AG04449 (cell line): ENCODE data around the gene HAAO.

Source experiments
- CTCF ChIA-PET: fragments of 350-600 bp; formaldehyde crosslinking; extraction: SDS; loops from one replicate; lab custom pipeline; 2021; ENCODE audit warnings: antibody characterized with exemption; lab: Yijun Ruan, JAX
- POLR2A ChIA-PET: fragments of 400-600, 350-600 bp; formaldehyde crosslinking; extraction: SDS; loops from one replicate; lab custom pipeline; 2020; ENCODE audit warnings: antibody characterized with exemption, inconsistent platforms; lab: Yijun Ruan, JAX
- DNase-seq: peaks from one replicate; pipeline ENCODE4 v3.0.0-alpha.2; 2010; ENCODE audit warnings: low read depth, low spot score
- H3K4me3 ChIP-seq: 2 replicates; pipeline ENCODE4 v1.5.1; 2011; ENCODE audit warnings: low read depth, mild to moderate bottlenecking, control low read depth, low read length
- TF ChIP-seq, protein P1 (sequence below): IDR thresholded peaks from one replicate; pipeline ENCODE4 v1.5.1; 2011; ENCODE audit warnings: mild to moderate bottlenecking, moderate library complexity, low read length, control low read depth, inconsistent platforms; ENCODE audit not compliant: insufficient read depth; ENCODE audit errors: missing control alignments

The HAAO gene

GRCh38 chr2:42829671-42830440 lies 37.5 kb upstream of the HAAO start:
- CTCF ChIA-PET = interaction anchor here (0.6 to 7.3 kb wide), 31 partner anchors 10 to 784 kb away, joined by 3 to 111 read pairs (median 5); partner anchors contain the start of genes THADA and ZFP36L2
- POLR2A ChIA-PET = interaction anchor here (0.6 kb wide), 1 partner anchor 121 kb away, joined by 3 read pairs; no protein-coding TSS in a partner anchor
- no peak for DNase-seq
- H3K4me3 ChIP-seq = no peak overlapping the region
- TF ChIP-seq, protein P1, sequence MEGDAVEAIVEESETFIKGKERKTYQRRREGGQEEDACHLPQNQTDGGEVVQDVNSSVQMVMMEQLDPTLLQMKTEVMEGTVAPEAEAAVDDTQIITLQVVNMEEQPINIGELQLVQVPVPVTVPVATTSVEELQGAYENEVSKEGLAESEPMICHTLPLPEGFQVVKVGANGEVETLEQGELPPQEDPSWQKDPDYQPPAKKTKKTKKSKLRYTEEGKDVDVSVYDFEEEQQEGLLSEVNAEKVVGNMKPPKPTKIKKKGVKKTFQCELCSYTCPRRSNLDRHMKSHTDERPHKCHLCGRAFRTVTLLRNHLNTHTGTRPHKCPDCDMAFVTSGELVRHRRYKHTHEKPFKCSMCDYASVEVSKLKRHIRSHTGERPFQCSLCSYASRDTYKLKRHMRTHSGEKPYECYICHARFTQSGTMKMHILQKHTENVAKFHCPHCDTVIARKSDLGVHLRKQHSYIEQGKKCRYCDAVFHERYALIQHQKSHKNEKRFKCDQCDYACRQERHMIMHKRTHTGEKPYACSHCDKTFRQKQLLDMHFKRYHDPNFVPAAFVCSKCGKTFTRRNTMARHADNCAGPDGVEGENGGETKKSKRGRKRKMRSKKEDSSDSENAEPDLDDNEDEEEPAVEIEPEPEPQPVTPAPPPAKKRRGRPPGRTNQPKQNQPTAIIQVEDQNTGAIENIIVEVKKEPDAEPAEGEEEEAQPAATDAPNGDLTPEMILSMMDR = no peak

DNA sequence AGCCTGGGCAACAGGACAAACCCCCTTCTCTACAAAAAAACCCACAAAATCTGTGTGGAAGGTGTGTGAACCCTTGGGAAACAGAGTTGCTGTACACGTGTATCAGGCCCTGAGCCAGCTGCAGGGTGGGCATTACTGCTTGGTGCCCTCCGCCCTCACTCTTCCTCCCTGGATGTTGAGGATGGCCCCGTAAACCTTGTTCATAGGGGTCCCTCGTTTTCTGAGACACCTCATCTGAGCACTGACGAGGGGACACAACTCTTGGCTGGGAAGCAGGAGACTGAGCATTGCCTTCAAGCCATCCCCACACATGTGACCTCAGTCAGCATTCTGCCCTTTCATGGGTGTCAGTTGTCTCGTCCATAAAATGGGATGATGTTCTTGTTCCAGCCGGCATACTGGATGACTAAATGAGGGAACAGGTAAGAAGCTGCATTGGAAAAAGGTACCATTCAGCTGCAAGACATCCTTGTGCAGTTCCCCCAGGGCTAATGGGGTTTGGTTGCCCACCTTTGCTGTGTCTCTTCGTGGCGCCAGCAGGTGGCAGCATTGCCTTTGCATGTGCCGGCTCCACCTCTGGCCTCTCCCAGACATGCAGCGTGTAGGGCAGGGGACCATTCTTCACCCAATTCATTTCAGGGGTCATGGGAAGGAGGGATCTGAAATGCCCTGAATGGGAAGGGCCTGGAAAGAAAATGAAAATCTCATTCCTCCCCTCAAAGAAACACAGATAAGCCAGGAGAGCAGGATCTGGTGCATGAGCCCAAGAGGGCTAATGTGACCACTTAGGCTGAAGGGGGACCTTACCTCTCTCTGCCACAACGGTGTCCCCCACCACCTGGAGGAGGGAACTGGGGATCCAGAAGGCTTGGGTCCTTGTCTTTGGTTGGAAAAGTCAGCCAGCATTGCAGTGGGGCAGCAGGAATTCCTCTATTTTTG lies 36.4 kb upstream of the HAAO start:
- ChIA-PET CTCF (interaction anchor here (0.6 to 7.3 kb wide), 79 partner anchors 8 to 794 kb away, joined by 3 to 111 read pairs (median 4); partner anchors contain the start of genes THADA and ZFP36L2), POLR2A (no interaction called here)
- TF ChIP-seq, protein P1 = peak; percentile 88
- DNase-seq = no peak
- no peak overlapping the region for H3K4me3 ChIP-seq

DNA sequence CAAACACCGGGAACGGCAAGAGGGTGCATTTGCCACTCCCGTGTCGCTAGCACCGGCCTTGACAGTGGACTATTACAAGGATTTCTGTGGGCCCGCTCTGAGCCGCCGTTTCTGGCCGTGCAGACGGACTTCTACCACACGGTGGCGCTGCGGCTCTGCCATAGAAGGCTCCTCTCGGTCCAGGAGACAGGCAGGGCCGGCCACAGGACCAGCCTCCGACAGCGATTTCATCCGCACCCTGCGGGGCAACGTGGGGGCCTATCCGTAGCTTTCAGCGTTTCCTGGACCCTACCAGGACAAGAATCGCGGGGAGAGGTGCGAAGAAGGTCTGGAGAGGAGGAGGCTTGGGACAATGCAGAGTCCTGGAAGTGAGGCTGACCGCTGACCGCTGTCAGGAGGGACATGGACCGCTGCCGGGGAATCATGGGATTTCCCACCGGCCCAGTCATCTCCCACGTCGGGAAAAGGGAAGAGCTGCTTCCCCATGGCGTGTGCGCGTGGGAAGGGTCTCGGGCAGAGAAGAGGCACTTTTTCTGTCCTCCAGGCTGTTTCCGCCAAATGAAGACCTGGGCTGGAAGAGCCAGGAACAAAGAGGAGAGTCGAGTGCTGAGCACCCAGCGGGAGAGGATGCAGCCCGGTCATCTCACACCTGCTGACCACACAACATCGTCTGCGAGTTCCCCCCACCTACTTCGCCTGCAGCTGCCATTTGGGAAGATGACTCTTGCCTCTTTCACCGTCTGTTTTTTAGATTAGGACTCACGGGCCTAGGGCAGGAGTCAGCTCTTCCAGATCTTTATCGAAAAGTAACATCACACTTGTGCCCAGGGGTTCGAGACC lies 35.5 kb upstream of the HAAO start:
- TF ChIP-seq, protein P1 = peak; percentile 97
- DNase-seq = no peak
- POLR2A ChIA-PET = no interaction called here
- H3K4me3 ChIP-seq = peak overlapping the region; percentile 42
- CTCF ChIA-PET = interaction anchor here (0.6 to 7.3 kb wide), 73 partner anchors 9 to 795 kb away, joined by 3 to 111 read pairs (median 4); partner anchors contain the start of gene ZFP36L2

DNA sequence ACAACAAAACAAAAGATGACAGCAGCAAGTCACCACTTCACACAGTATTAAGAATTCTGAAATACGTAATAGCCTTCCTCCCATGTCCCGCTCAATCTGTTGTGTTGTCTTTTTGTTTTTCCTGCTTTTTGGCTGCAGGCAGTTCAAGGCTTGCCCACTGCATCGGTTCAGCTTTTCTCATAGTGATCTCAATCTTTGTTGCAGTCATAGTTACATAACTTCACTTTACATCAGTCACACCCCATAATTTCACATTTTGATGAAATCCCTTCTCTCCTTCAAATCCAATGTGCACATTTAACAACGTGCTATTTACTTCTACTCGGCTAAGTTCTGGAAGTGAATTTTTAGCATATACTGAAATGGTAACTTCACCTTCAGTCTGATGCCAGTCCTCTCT lies 33.8 kb upstream of the HAAO start:
- no peak overlapping the region for H3K4me3 ChIP-seq
- CTCF ChIA-PET = interaction anchor here (1.1 to 7.3 kb wide), 10 partner anchors 10 to 783 kb away, joined by 3 to 111 read pairs (median 9); partner anchors contain the start of gene ZFP36L2
- TF ChIP-seq, protein P1 = no peak
- no peak for DNase-seq
- POLR2A ChIA-PET = no interaction called here

GRCh38 chr2:42824454-42824807 lies 32.0 kb upstream of the HAAO start:
- H3K4me3 ChIP-seq = no peak overlapping the region
- ChIA-PET CTCF (interaction anchor here (1.0 to 2.7 kb wide), 10 partner anchors 9 to 789 kb away, joined by 3 to 19 read pairs (median 4); no protein-coding TSS in a partner anchor), POLR2A (interaction anchor here (0.6 kb wide), 1 partner anchor 11 kb away, joined by 3 read pairs; no protein-coding TSS in a partner anchor)
- no peak for DNase-seq
- TF ChIP-seq, protein P1 = no peak
